NCI-H2171 (cell line): ENCODE results near the gene CIB2.
A peak's percentile ranks its signal among the peaks of the same experiment; 100 is the strongest.

Source experiments
- DNase-seq: peaks from one replicate; lab custom pipeline; 2025; lab: John Stamatoyannopoulos, UW

The CIB2 gene

GRCh38 chr15:78083687-78084448 is 47.4 kb downstream of the CIB2 start:
- no peak for DNase-seq

- DNase-seq, result no peak
These were observed 48.1 kb downstream of the CIB2 start for GRCh38 chr15:78083186-78083585.

DNA sequence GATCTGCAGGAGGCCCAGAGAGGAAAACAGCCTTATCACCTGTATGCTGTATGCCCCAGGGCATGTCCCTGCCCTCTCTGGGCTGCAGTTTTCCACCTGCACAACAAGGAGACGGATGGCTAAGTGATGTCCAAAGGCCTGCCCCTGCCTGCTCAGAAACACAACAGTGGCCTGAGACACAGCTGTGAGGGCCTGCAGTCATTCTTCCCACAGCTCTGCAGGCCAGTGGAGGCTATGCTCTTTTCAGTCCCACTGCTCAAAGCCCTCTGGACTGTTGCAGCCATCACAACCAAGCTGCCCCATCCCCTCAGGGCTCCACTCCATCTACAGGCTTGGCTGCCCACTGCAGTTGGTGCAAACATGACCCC is 48.5 kb downstream of the CIB2 start:
- DNase-seq, result no peak

DNA sequence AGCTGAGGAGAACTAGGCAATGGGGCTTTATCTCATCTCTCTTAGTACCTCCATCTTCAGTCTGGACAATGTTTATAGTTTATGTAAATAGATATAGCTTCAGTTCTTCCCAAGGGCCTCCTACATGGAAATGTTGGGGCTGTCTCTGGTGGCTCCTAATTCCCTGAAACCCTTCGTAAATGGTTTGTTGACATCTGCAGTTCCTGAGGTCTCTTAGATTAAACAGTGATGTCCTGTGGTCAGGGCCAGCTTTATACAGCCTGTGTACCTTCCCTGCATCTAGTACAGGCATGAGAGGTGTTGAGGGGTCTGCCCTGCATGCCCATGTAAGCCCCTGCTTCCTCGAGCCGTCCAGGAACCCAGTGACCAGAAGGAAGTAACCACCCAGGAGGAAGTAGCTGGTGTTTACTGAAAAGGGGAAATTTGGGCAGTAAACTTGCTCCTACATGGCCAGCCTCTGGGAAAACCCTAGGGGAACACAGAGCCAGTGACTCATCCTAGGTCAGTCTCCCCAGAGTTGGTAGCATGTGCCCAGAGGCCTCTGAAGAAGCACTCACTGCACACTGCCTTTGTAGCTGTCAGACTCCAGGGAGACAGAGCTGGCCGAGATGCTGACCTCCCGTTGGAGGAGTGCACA is 49.0 kb downstream of the CIB2 start:
- DNase-seq, result no peak

- no peak for DNase-seq
These were observed 51.2 kb downstream of the CIB2 start for GRCh38 chr15:78080088-78080460.

GRCh38 chr15:78079298-78080087 is 51.8 kb downstream of the CIB2 start:
- no peak for DNase-seq

GRCh38 chr15:78077871-78078210 is 53.4 kb downstream of the CIB2 start:
- no peak for DNase-seq

DNA sequence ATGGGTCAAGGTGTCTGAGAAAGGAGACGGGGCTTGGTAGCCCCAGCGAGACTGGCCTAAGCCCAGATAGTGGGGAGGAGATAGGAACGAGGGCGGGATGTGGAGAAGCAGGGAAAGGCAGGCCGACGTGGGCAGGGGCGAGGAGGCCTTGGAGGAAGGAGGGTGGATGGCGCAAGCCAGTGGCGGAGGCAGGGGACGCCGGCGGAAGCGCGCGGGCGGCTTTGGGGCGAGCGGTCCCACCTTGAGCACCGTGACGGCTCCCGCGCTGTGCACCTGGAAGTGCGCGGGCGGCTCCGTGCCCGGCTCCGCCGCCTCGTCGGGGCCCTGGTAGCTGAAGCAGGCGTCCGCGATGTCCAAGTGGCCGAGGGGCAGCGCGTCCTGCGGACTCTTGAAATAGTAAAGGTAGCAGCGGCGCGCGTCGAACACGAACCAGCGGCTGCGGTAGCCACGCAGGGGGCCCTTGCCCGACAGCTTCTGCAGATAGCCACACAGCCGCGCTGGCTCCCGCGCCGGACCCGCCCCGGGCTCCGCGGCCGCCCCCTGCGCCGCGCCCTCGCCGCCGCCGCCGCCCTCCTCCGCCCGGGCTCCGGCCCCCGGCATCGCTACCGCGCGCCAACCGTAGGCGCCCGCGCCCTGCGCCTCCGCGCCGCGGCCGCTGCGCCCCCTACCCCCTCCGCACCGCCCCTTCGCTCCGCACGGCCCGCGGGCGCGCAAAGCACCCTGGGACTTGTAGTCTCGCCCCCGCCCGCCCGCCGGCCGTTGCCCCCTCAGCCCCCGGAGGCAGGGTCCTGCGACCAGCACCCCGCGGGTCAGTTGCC is 54.0 kb downstream of the CIB2 start, which contains the start of gene TBC1D2B:
TSS of gene TBC1D2B (minus strand) at position 659 of the 818 bp plus-strand sequence. CDS start at position 600, 59 bp downstream.
- peak; percentile 37 for DNase-seq

DNA sequence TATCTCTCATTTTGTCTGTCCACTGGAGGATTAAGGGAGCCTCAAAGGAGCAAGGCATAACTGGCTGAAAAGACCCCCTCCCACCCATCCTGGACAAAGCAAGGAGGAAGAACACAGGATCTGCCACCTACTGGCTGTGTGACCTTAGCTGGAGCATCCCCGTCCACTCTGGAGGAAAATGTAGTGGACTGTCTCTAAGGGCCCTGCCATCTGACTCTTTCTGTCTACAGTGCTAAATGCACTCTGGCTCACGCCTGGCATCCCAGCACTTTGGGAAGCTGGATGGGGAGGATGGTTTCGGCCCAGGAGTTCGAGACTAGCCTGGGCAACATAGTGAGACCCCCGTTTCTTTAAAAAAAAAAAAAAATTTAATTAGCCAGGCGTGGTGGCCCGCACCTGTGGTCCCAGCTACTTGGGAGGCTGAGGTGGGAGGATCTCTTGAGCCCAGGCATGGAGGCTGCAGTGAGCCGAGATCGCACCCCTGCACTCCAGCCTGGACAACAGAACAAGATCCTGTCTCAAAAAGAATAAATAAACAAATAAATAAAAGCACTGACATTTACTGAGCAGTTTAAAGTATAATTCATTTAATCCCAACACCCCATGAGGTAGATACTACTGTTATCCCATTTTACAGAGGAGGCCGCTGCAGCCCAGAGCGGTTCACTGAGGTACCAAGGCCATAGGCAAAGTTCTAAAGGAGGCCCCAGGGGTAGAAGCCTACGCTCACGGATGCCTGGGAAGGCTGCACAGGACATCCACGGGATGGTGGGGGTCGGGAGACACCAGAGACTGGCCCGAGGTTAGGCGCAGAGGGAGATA is 54.8 kb downstream of the CIB2 start:
- DNase-seq, result no peak

GRCh38 chr15:78075490-78076230 is 55.6 kb downstream of the CIB2 start:
- no peak for DNase-seq

- no peak for DNase-seq
These were observed 58.0 kb downstream of the CIB2 start for GRCh38 chr15:78073046-78073787.

GRCh38 chr15:78072080-78072892 is 59.0 kb downstream of the CIB2 start:
- DNase-seq, result no peak

- DNase-seq, result no peak
These were observed 59.9 kb downstream of the CIB2 start for GRCh38 chr15:78071383-78071782.

DNA sequence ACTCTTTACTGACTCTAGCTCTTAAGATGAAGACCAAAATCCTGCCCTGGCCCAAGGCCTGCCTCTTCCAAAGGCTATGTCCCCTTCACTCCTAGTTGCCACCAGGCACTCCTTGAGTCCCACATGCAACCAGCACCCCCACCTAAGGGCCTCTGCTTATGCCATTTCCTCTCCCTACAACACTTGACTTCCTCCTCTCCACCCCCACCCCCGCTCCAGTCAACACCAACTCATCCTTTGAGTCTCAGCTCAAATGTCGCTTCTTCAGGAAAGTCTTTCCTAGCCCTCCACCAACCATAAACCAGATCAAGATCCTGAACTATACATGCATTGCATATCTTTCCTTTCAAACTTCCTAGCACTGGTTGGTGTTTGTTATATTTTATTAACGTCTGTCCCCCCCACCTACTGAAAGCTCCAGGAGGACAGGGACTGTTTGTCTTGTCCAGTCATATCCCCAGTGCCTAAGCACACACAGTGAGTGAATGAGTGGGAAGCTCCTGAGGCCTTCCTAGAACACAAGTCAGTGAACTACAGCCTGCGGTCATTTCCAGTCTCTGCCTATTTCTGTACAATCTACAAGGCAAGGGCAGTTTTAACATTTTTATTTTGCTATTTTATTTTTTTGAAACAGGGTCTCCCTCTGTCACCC is 61.1 kb downstream of the CIB2 start:
- no peak for DNase-seq

GRCh38 chr15:78069462-78070029 is 61.7 kb downstream of the CIB2 start:
- no peak for DNase-seq

GRCh38 chr15:78069052-78069414 is 62.2 kb downstream of the CIB2 start:
- no peak for DNase-seq

DNA sequence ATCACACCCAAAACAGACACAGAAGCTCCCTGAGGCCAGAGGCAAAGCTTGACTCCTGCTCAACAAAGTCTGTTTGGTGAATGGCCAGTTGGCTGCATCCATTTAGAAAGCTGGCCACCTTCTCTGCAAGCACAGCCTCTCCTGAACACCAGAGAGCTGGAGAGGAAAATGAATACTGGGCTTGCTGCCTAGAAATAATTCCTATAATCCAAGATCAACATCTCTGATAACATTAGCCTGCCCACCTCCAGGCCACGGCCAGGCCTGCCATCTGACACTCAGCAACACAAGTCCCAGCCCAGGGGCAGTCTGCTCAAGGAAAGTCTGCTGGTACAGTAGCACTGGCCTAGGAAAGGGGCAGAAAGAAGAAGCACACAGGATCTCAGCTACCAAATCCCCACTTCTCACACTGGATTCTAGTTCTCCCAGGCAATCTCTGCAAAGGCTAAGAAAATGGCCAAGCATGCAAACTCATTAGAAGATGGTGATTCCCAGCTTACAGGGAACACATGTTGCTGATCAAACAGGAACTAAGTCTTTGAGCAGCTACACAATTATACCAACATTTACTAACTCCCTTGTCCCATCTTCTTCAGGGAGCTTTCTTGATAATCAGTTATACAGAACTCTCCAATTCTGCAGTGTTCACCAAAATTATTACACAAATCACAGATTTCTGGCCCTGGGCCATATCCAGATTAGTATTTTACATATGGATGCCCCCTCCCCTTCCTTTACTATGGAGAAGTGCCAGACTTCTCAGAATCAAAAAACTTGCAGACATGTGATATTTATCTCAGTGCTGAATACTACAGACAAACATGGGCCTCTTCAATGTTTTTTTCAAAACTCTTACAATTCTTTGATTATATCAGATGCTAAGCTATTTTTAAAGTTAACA is 63.7 kb downstream of the CIB2 start:
- DNase-seq, result no peak
